Brain pericyte (primary cell): ENCODE data around the gene CASZ1.

Experiments
- DNase-seq: peaks from one replicate; pipeline ENCODE4 v3.0.0-alpha.2; 2012; ENCODE audit warnings: low read depth, low spot score

Gene CASZ1

DNA sequence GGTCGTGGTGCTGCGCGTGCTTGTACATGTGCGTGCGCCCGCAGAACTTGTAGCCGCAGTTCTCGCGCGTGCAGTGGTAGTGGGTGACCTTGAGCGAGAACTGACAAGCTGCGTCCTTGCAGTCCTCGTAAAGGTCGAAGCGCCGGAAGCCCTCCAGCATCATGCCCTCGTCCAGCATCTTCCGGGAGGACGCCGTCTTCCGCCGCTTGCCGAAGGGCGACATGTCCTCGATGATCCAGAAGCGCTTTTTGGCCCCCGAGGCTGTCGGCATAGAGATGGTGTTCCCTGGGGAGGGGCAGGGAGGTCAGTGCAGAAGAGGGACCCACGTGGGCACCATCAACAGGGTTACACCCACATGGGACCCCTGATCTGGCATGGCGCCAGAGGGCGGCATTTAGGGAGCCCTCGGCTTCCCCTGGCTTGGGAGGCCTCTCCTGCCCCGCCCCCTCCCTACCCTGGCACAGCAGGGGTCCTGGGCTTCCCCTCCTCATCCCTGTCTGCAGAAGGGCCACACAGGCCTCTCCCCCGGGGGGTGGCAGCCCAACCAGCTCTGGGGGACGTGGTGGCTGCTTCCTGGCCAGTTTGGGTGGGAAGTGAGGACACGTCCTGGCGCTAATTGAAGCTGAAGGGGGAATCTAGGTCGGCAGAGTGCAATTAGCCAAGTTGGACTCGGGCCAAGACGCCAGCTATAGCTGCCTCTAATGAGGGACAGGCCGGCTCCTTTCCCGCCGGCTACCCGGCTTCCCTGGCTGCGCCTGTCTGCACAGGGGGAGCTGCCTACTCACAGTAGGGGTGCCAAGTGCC lies 156.5 kb downstream of the CASZ1 start:
- DNase-seq, result no peak

DNA sequence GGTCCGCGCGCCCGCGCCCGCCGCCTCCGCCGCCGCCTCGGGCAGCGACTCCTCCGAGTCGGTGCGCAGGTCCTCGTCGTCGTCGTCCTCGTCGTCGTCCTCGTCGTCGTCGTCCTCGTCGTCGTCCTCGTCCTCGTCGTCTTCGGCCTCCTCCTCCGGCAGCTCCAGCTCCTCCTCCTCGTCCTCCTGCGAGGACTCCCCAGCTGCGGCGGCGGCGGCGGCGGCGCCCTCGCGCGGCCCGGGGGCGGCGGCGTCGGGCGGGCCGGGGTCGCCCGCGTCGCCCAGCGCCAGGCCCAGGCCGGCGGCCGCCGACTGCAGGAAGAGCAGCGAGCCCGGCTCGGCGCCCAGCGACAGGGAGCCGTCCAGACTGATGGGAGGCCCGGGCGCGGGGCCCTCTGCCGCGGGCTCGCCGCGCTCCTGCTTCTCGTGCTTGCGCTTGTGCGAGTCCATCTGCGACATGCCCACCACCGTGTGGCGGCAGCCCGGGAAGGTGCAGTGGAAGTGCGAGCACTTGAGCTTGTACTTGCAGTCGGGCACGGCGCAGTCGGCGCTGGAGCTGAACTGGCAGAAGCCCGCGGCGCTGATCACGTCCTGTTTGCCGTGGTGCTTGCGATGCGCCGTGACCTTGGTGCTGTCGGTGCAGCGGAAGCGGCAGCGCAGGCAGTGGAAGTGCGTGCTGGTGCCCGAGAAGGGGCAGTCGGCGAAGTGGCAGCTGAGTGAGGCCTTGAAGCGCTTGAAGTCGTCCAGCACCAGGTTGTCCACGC lies 157.3 kb downstream of the CASZ1 start:
- DNase-seq, result no peak

DNA sequence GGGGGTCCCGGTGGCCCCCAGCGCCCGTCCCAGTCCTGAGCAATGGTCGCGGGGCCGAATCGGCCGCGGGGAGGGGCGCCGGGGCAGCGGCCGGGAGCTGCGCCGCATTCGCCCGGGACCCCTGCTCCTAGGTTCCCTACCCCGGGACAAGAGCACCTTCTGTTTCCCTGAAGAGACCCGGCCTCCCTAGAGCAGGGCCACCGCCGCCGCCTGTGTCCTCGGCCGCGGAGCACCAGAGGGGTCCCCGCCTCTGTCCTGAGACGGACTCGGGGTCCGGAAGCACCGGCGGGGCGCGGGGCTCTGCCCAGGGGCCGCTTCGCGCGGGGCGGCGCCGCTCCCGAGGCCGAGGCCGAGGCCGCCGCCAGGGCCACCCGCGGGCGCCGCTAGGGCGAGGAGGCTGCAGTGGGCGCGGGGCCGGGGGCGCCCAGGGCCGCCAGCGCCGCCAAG lies 157.9 kb downstream of the CASZ1 start:
- DNase-seq, result no peak

DNA sequence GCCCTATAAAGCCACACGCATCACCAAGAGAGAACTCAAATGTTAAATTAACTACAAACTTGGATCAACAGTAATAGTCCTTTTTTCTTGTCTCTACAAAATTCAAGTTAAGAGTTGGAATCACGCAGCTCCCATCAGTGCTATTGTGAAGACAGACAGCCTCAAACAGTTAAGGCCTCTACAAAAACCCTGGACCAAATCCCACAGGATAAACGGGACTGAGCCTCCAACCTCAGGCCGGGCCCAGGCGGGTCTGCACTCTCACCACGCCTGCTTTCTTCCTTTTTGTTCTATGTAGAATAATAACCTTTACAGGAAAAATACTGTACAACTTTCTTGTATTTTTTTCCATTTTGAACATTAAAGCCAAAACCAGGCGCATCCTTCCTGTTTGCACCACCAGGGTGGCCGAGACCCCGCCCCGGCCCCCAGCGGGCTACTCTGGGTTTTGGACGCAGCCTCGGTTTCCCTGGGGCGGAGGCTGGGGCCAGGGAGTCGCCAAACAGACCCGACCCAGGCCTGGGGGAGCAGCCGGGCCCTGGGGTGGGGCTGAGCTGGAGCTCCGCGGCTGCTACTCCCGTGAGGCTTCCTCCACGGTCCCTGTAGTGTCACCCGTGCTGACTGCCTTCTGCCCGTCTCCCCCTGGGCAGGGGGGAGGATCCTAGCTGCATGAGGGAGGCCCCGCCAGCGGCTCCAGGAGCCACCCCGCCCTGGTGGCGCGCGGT lies 158.4 kb downstream of the CASZ1 start:
- no peak for DNase-seq

DNA sequence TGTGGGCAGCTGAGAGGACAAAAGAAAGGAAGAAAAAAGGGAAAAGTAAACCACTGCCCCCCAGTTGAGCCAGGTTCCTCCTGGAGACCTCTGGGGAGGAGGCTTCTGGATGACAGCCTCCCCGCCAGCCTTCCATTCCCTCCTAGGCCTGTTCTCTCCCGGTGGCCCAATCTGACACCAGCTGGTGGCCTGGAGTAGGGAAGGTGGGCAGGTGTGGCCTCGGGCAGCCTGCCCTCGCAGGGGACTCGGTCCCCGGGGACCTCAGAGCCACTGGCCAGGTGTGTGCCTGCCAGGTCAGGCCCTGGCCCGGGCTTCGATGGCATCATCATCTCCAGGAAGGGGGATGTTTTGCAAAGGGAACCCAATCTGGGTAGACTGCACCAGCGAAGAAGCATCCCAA lies 159.0 kb downstream of the CASZ1 start:
- no peak for DNase-seq

DNA sequence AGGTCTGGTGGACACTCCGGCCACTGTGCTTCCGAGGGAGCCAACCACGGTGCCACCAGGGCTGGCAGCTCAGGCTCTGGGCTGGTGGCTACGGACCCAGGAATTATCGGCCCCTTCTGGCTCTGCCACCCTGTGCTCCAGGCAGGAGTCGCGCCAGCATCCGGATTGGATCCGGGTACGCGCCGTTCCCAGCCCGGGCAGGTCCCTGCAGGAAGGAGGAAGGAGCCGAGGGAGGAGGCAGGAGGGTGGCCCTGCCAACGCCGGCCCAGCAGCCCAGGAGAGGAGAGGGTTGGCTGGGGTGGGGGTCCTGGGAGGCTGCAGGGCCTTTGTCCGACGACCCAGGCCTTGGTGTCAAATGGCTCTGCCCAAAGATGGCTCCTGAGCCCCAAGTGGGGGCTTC lies 160.5 kb downstream of the CASZ1 start:
- no peak for DNase-seq

DNA sequence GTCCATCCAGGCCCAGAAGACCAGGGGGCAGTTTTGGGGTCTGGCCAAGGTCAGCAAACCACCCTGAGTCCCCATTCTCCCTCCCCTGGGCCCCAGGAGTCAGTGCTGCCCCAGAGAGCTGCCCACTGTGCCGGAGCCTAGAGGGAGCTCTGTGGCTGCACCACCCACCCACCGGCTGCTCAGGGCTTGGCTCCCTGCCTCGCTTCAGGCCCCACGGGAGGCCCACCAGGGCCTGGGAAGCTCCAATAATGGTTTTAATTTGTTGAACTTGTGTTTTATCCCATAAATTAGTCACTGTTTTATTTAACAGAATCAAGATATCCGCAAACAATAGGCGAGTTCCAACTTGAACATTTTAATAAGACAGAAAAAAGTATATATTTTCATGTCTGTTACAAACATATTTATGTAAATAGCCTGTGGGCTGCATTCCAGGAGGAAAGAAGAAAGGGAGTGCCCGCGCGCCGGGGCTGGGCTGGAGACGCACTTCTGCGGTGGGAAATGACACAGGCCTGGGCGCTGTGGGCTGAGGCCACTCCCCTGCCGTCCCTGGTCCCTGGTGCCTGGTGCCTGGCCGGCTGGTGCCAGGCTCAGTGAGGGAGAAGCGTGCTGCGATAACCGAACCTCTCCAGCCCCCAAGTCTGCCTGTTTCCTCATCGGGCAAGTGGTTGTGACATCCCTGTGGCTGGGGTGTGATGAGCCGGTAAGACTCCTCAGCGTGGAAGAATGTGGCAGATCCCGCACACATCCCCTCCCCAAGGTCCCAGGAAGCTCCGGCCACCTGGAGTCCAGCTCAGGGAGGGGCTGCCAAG lies 161.2 kb downstream of the CASZ1 start:
- DNase-seq, result no peak

DNA sequence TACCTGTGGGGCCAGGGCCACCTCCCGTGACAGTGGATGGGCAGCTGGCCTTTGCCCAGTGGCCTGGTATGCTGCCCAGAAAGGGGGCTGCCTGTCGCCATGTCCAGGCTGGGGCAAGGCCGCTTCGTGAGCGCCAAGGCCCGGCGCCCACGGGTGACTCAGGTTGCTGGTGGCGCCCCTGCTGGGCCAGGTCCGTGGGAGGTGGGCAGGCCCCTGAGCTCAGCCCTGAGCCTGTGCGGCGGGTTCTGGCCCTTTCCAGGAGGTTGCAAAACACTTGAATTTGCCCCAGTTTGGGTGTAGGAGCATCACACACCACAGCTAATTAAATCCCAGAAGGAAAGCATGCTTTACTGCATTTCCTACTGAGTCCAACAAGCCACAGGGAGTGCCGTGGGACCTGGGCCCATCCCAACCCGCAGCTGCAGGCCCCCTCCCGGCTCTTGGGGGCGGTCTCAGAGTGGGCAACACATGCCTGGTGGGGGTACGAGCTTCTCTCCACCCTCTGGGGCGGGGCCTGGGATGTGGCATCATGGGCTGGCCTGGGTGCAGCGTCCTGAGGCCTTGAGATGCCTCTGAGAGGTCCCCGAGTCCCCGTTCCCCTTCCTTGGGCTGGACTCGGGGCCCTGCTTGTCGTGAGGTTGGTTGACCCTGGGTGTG lies 161.9 kb downstream of the CASZ1 start:
- no peak for DNase-seq

DNA sequence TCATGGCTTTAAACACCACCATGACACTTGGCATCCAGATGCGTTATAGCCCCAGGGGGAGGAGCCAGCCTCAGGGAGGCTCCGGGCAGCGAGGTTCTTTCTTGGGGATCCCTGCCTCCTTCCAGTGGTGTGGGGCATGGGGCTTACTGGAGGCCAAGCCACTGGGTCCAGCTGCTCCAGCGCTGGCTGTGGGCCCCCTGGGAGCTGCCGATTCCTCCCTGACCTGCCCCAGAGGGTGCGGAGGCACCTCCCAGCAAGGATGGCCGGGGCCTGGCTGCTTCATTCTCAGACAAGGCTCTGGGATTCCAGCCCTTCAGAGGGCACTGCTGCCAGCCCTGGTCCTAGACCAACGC lies 162.4 kb downstream of the CASZ1 start:
- no peak for DNase-seq

DNA sequence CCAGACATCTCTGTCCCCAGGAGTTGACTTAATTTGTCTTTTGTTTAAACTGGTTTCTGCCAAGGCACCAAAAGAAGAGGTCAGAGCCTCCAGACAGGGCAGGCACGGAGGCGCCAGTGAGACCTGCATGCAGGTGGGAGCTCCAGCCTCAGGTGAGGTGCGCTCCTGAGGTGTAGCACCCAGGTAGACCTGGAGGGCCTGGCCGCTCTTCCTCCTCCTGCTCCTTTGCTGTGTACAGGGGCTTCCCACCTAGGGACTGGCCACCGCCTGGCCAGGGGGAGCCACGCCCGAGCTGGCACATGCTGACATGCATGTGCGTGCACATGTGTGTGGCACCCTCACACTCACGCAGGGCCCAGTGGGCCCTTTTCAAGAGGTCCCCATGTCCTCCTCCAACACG lies 163.0 kb downstream of the CASZ1 start:
- no peak for DNase-seq

DNA sequence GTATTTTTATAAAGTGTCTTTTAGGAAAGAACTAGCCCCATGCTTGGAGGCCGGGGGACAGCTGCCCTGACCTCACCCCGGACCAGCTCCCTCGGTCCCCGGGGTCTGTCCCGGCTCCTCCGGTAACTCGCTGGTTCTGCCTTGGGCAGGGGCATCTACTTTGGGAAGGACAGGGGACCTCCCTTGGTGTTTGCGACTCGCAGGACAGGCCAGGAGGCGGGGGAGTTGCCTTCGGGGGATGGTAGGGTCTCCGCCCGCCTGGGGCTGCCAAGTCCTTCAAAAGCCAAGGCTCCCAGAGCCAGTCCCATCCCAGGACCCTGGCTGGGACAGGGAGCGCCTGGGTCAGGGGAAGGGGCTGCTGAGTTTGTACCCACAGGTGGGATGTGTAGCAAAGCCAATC lies 163.8 kb downstream of the CASZ1 start:
- no peak for DNase-seq

DNA sequence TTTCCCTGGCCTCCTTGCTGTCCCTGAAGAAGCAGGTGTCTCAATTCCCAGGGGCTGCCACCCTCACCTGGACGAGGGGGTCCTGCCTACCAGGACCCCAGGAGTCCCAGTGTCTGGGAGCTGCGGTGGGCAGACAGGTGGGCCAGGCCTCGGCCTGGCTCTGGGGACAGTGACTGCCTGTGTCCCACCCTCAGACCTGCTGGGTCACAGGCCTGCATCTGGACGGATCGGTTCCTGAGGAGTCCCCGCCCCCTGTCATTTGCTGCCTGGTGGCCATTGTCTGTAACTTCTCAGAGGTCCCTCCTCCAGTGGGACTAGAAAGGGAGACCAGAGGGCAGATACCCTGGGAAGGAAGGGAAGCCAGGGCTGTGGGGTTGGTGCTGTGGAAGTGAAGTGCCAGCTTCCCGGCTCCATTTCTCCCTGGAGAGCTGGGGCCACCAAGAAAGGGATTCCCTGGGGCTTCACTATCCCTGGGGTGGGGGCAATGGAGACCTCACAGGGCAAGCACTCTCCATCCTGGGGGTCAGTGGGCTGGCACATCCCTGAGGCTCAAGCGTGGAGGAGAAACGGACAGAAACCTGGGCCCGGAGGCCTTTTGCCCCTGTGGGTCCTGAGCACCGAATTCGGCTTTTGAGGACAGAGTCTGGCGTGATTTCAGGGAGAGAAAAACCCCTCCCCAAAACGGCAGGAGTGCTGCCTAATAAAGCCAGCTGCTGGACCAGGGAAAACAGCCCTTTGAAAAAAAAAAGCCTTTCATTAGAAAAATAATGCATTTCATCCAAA lies 164.4 kb downstream of the CASZ1 start:
- no peak for DNase-seq

DNA sequence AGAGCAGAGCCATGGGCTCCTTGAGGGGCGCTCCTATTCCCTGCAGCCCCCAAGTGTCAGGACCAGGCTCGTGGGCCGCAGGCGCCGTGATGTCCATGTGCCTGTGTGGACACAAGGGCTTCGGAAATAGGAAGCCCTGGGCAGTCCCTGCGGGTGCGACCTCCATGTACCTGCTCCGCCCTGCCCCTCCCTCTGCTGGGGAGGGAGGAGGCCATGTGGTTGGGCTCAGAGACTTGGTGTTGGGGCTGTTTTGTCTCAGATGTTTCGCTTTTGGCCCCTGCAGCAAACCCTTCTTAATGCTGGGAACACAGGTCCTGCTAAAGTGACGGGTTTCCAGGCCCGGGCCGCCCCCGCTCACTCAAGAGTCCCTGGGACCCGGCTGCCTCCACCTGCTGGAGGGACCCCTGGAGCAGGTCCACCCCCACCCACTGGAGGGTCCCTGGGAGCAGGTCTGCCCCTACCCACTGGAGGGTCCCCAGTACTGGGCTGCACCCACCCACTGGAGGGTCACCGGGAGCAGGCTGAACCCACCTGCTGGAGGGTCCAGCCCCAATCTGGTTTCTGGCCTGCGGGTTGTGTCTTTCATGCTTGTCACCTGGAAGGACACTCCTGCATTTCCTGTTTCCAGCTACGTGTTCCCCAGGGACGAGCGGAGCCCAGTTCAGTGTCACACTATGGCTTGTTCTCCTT lies 165.2 kb downstream of the CASZ1 start:
- no peak for DNase-seq

DNA sequence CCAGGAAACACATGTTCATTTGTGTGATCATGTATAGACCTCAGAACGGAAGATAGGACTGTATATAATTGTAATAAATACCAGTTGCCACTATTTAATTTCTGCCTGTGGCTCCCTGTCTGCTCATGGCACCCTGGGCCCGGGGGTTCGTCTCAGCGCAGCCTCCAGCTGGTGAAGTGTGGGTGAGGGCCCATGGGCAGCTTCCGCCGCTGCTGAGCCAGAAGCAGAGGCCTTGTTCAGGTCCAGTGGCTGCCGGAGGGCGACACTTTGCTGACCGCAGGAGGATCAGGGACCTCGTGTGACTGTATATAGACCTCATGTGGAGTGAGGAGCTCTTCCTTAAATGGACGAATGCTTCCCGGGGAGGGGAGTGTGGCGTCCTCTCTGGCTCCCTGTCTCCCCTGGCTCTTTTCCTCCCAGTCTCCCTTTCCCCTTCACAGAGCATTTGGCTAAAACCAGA lies 165.8 kb downstream of the CASZ1 start:
- no peak for DNase-seq

DNA sequence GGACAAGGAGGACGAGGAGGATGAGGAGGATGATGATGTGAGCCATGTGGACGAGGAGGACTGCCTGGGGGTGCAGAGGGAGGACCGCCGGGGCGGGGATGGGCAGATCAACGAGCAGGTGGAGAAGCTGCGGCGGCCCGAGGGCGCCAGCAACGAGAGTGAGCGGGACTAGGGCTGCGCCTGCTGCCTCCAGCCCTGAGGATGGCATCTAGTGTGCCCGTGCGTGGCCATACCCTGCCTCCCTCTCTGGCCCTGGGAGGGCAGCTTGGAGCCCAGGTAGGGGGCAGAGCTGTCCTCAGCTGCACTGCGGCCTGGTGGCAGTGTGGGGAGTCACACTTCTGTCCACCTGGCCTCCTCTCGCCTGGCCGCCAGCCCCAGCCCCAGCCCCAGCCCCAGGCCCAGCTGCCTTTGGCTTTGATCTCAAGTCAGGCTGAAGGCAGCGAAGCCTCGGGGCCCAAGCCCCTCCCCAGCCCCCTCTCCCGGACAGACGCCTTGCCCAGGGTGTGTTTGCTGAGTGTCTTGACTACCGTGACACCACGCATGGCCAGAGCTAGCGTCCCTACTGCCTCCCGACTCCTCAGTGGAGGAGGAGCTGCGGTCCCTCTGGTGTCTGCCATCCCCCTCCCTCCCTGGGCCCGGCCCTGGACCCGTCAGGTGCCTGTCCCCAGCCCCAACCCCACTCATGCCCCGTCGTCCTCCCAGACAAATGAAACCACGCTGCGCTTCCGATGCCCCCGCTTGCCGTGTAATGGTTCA lies 166.5 kb downstream of the CASZ1 start:
- DNase-seq, result no peak

DNA sequence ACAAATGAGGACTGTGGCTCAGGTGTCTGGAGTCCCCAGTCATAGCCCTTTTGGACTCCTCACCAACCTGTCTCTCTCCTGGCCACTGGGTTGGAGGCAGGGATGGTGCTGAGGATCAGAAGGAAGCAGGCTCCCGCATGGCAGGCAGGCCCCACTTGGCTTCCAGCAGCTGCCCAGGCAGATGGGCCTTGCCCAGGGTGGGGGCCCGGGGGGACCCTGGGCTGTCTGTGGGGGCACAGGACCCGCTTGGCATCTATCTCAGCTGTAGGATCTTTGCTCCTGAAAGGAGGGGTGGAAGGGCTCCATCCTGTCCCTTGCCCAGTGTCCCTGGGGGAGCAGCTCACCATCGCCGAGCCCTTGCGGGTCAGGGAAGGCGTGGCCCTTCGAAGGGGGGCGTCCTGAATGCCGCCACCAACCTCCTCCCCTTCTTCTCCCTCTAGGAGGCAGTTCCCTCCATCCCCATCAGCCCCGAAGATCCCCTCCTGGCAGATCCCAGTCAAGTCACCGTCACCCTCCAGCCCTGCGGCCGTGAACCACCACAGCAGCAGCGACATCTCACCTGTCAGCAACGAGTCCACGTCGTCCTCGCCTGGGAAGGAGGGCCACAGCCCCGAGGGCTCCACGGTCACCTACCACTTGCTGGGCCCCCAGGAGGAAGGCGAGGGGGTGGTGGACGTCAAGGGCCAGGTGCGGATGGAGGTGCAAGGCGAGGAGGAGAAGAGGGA lies 167.2 kb downstream of the CASZ1 start:
- DNase-seq, result no peak

DNA sequence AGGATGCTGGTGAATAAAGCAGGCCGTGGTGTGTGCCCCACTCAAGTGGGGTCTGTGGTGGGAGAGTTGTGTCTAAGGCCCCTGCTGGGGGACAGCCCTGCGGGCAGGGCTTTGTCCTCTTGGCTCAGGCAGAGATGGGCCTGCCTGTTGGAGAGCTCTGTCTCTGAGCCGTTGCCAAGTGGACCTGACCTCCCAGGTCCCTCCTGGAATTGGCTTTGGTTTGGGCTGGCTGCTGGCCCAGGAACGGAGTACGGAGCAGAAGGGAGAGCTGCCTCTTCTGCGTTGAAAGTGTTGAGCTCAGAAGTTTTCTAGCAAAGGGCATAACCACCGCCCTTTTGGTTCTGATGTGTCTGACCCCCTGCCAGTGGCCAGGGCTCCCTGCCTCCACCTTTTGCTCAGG lies 167.8 kb downstream of the CASZ1 start:
- no peak for DNase-seq

DNA sequence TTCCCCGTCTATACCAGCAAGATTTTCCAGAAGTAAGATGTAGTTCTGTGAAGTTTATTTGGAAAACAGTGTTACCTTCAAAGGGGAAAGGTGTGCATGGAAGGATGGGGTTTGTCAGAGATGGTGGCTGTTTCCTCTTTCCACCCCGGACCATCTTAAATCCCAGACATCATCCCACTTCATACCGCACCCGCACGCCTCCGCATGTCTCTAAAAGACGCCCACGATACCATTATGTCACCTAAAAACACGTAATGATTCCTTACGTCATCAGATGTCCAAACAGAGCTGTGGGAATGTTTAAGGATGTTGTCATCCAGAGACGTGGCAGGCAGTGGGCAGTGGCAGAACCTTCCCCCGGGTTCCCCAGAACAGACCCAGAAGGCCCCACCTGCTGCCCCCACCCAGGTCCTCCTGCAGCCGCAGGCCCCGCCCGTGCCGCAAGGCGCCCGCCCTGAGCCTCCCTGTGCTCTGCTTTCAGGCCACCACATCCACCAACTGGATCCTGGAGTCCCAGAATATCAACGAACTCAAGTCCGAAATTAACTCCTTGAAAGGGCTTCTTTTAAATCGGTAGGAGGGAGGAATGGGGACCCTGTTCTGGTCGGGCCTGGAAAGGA lies 169.5 kb downstream of the CASZ1 start:
- no peak for DNase-seq
